ENCODE data around the gene DUSP19.

DUSP19 gene

GRCh38 chr2:183126635-183127034 lies 48.1 kb downstream of the DUSP19 start:
- DNase-seq, result no peak

GRCh38 chr2:183134016-183134415 lies 55.5 kb downstream of the DUSP19 start:
- DNase-seq, result no peak

- no peak for DNase-seq
Observed at GRCh38 chr2:183148955-183149354, 70.4 kb downstream of the DUSP19 start.

GRCh38 chr2:183149489-183149888 lies 70.9 kb downstream of the DUSP19 start:
- DNase-seq, result no peak
